Measurements from ENCODE around the gene FAM72B.
"Not testable (repeated sequence)": the region's sequence is repeated elsewhere in the genome, so short reads cannot be mapped to it uniquely, and the experiment has no call there.

DNA sequence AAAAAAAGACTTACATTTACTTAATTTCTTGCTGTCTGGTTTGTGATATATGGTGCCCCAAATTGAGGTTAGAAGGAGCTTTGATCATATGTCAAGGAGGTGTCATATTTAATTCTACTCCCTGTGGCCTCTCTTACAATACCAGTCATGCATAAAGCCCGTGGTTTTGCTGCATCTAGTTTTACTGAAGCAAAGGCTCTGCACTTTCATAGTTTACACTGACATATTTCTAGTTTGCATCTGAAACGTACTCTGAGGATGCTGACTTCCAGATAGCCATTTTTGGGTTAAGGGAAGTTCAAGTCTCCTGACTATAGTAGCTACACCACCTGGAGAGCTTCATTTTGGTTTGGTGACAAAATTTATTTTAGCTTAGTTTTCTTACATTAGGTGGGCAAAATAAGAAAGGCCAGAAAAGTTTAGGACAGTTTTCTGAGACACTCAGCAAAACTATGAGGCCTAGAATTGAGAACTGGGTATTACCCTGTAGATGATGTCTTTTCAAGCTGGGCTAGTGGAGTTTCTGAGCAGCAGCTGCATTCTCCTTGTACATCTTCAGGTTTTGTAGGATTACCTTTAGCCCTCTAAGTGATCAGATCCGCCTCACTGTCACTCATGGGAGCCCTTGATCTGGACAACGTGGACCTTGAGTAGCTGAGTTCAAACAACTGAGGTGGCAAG lies 48.4 kb upstream of the FAM72B start:
- TF ChIP-seq, protein P1, sequence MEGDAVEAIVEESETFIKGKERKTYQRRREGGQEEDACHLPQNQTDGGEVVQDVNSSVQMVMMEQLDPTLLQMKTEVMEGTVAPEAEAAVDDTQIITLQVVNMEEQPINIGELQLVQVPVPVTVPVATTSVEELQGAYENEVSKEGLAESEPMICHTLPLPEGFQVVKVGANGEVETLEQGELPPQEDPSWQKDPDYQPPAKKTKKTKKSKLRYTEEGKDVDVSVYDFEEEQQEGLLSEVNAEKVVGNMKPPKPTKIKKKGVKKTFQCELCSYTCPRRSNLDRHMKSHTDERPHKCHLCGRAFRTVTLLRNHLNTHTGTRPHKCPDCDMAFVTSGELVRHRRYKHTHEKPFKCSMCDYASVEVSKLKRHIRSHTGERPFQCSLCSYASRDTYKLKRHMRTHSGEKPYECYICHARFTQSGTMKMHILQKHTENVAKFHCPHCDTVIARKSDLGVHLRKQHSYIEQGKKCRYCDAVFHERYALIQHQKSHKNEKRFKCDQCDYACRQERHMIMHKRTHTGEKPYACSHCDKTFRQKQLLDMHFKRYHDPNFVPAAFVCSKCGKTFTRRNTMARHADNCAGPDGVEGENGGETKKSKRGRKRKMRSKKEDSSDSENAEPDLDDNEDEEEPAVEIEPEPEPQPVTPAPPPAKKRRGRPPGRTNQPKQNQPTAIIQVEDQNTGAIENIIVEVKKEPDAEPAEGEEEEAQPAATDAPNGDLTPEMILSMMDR (IDR thresholded peaks at IDR 0.05): not testable (repeated sequence)
- not testable (repeated sequence) for TF ChIP-seq POLR2A (IDR thresholded peaks at IDR 0.05)
